DOHH2 (cell line): ENCODE results near the gene CD207.

Experiments
- H3F3A ChIP-seq: fragments of 200-600 bp; sonication (generic), shearing (Covaris generic); 2 replicates; pipeline ENCODE4 v1.6.0; 2016; ENCODE audit warnings: antibody characterized with exemption, mild to moderate bottlenecking; ENCODE audit not compliant: control insufficient read depth, insufficient read depth
- H3K27ac ChIP-seq: fragments of 200-600 bp; sonication (generic); 2 replicates; pipeline ENCODE4 v1.5.1; 2014; ENCODE audit warnings: low read depth, mild to moderate bottlenecking, low read length, moderate library complexity
- H3K27me3 ChIP-seq: fragments of 200-600 bp; sonication (generic); 2 replicates; pipeline ENCODE4 v1.6.1; 2014; ENCODE audit warnings: mild to moderate bottlenecking, low read length, mixed read lengths; ENCODE audit not compliant: control insufficient read depth
- H3K36me3 ChIP-seq: fragments of 200-600 bp; sonication (generic); 2 replicates; pipeline ENCODE4 v1.6.1; 2014; ENCODE audit warnings: mild to moderate bottlenecking, low read length, moderate library complexity, mixed read lengths; ENCODE audit not compliant: control insufficient read depth
- H3K4me1 ChIP-seq: fragments of 200-600 bp; sonication (generic); 2 replicates; pipeline ENCODE4 v1.6.1; 2014; ENCODE audit warnings: mild to moderate bottlenecking, low read length, mixed read lengths; ENCODE audit not compliant: control insufficient read depth
- H3K4me2 ChIP-seq: fragments of 200-600 bp; sonication (generic); 2 replicates; pipeline ENCODE4 v1.6.0; 2014; ENCODE audit warnings: mild to moderate bottlenecking, low read length, moderate library complexity
- H3K4me3 ChIP-seq: fragments of 200-600 bp; sonication (generic); 2 replicates; pipeline ENCODE4 v1.5.1; 2014; ENCODE audit warnings: mild to moderate bottlenecking, low read length, mixed read lengths
- H3K79me2 ChIP-seq: fragments of 200-600 bp; sonication (generic); 2 replicates; pipeline ENCODE4 v1.6.1; 2014; ENCODE audit warnings: mild to moderate bottlenecking, low read length, mixed read lengths; ENCODE audit not compliant: control insufficient read depth
- H3K9me2 ChIP-seq: fragments of 200-600 bp; sonication (generic); replicated peaks from 2 replicates; pipeline ENCODE4 v1.6.1; 2014; ENCODE audit warnings: mild to moderate bottlenecking, low read length, mixed read lengths; ENCODE audit not compliant: control insufficient read depth
- H3K9me3 ChIP-seq: fragments of 200-600 bp; sonication (generic); 2 replicates; pipeline ENCODE4 v1.6.1; 2014; ENCODE audit warnings: antibody characterized with exemption, low read length, mixed read lengths; ENCODE audit not compliant: control insufficient read depth, insufficient read depth
- H4K20me1 ChIP-seq: fragments of 200-600 bp; sonication (generic); 2 replicates; pipeline ENCODE4 v1.6.0; 2014; ENCODE audit warnings: low read depth, mild to moderate bottlenecking, antibody characterized with exemption, low read length, moderate library complexity; ENCODE audit not compliant: control insufficient read depth, insufficient read depth
- CTCF ChIP-seq: fragments of 200-600 bp; sonication (generic); IDR thresholded peaks from one replicate; pipeline ENCODE4 v1.5.1; 2014; ENCODE audit warnings: antibody characterized with exemption, mild to moderate bottlenecking, low read depth, low read length; ENCODE audit not compliant: poor library complexity, severe bottlenecking
- EZH2phosphoT487 ChIP-seq: fragments of 200-600 bp; sonication (generic); IDR thresholded peaks from 2 replicates; pipeline ENCODE4 v1.6.1; 2017; ENCODE audit warnings: borderline replicate concordance, mild to moderate bottlenecking, antibody characterized with exemption, low read length, moderate library complexity, mixed read lengths

Gene CD207

DNA sequence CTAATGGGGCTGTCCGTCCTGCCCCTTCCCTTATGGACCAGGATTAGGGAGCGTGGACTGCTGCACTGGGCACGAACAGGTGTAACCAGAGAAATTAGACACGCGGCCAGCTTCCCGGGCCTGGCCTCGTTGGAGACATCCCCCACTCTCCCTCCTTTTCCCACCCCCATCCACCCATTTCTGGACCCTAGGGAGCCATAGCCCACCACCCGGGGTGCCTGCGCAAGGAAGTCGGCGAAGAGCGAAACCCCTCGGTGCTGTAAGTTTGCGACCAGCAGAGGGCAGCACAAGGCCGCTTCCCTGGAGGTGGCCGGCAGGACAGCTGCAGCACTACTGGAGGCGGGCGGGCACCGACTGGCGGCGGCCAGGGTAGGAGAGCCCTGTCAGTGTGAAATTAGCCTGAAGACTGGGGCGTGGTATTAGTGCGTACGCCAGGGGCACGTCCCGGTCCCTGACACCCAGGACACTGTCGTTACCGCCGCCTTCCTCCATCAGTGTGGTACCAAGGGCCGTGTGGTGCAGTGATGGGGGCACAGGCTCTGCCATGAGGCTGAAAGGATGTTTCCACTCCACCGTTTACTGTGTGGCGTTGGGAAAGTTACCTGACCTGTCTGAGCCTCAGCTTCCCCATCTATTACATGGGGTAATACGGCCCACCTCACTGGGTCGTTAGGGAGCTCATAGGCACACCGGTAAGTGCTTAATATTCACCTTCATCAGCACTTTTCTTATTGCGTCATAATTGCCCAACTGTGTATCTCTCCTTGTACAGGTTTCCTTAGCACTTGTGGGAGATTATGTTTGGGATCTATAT is 36.0 kb upstream of the CD207 start:
- H3K79me2 ChIP-seq, result no peaks in the 10 kb centered on the region
- peaks cover 13% of the 10 kb centered on the region for H3K27me3 ChIP-seq
- H3K4me3 ChIP-seq, result no peak overlapping the region
- H3K4me1 ChIP-seq, result no peaks in the 10 kb centered on the region
- TF ChIP-seq EZH2phosphoT487 (no peak), CTCF (peak; percentile 96)
- no peak overlapping the region; the same call in 1 of the 2 replicates for H3K4me2 ChIP-seq
- no peaks in the 10 kb centered on the region for H3K9me2 ChIP-seq
- no peaks in the 10 kb centered on the region for H3F3A ChIP-seq
- no peaks in the 10 kb centered on the region for H4K20me1 ChIP-seq
- H3K9me3 ChIP-seq, result no peaks in the 10 kb centered on the region
- H3K36me3 ChIP-seq, result no peaks in the 10 kb centered on the region
- H3K27ac ChIP-seq, result no peak overlapping the region

GRCh38 chr2:70870790-70871189 is 35.2 kb upstream of the CD207 start:
- H3K27me3 ChIP-seq, result peaks cover 13% of the 10 kb centered on the region
- no peak overlapping the region for H3K4me2 ChIP-seq
- TF ChIP-seq EZH2phosphoT487 (no peak), CTCF (no peak)

DNA sequence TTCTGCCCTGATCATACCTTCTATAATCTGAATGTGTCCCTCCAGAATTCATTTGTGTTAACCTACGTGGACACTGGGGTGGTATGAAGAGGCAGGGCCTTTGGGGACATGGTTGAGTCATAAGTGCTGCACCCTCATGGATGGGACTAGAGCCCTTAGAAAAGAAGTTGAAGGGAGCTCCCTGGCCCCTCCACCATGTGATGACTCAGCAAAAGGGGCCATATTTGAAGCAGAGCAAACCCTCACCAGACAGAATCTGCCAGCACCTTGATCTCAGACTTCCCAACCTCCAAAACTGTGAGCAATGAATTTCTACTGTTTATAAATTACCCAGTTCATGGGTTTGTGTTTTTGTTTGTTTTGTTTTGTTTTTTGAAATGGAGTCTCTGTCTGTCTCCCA is 33.4 kb upstream of the CD207 start:
- Histone ChIP-seq H3K36me3 (no peaks in the 10 kb centered on the region), H3K9me3 (no peaks in the 10 kb centered on the region), H3K79me2 (no peaks in the 10 kb centered on the region), H3F3A (no peaks in the 10 kb centered on the region), H3K9me2 (no peaks in the 10 kb centered on the region), H3K27me3 (peaks cover 10% of the 10 kb centered on the region; the same call in 1 of the 2 replicates), H3K4me1 (no peaks in the 10 kb centered on the region), H4K20me1 (no peaks in the 10 kb centered on the region), H3K27ac (no peak overlapping the region), H3K4me3 (no peak overlapping the region), H3K4me2 (no peak overlapping the region)
- TF ChIP-seq CTCF (no peak), EZH2phosphoT487 (no peak)

More at GRCh38 chr2:70870790-70871189, 35.2 kb upstream of the CD207 start:
- H3K4me1 ChIP-seq, result no peaks in the 10 kb centered on the region
- H3K27ac ChIP-seq, result no peak overlapping the region
- no peaks in the 10 kb centered on the region for H3F3A ChIP-seq
- H4K20me1 ChIP-seq, result no peaks in the 10 kb centered on the region
- no peaks in the 10 kb centered on the region for H3K9me2 ChIP-seq
- no peaks in the 10 kb centered on the region for H3K9me3 ChIP-seq
- no peak overlapping the region for H3K4me3 ChIP-seq
- no peaks in the 10 kb centered on the region for H3K79me2 ChIP-seq
- H3K36me3 ChIP-seq, result no peaks in the 10 kb centered on the region
